H1 (cell line): ENCODE measurements around the gene BCAS3. TPM values are rescaled to one million over a fixed set of nuclear protein-coding genes. Genes with fewer than 3 reads are reported as not detected.

Source experiments
- FOSL1 ChIP-seq: IDR thresholded peaks from 2 replicates; pipeline ENCODE4 v1.6.1; 2011; ENCODE audit warnings: mild to moderate bottlenecking, low read depth, low read length, moderate library complexity; ENCODE audit not compliant: insufficient read depth
- SP2 ChIP-seq: IDR thresholded peaks from 2 replicates; pipeline ENCODE4 v1.6.1; 2012; ENCODE audit warnings: mild to moderate bottlenecking, low read length, inconsistent platforms
- TBP ChIP-seq: IDR thresholded peaks from 2 replicates; pipeline ENCODE4 v1.6.1; 2011; ENCODE audit warnings: low read depth, low read length, improper control_type of control experiment
- polyA plus RNA-seq, 7 experiments: library from polyadenylated mRNA; depleted of rRNA in 3 of 7; stranded (reverse) in 5 of 7; unstranded in 2 of 7; fragments of >200 nt in 5 of 7; fragments of 200-250 nt in 2 of 7; gene quantifications; 1 replicate in 5 of 7; 2 replicates in 1 of 7; 4 replicates in 1 of 7; pipeline versions ENCODE4 v1.2.1 to v1.2.3, GENCODE V29; 2011 to 2013; ENCODE audit warnings: missing spikeins in 2 of 7, mixed read lengths in 2 of 7
- total RNA-seq: library from RNA; stranded (reverse); fragmentation: NEBNext Ultra II Directional; extraction: Animal tissue kit (Norgen Biotek cat#: 25700); gene quantifications from 2 replicates; pipeline ENCODE4 v1.2.1, GENCODE V29; 2021

Gene BCAS3
- total and polyA plus RNA-seq, 2 of the 8 experiments (the other 6 are each of a cell fraction or from before 2014, with no cell fraction given), result 9.9 to 13.3 TPM

GRCh38 chr17:61340431-61341209, 663.0 kb downstream of the BCAS3 start (continued):
- no peak for TF ChIP-seq FOSL1
- no peak for TF ChIP-seq SP2
- TF ChIP-seq TBP, result no peak
